Stimulated activated naive CD4-positive, alpha-beta T cell treated with Interleukin-2 at 50 U/mL for 16 hours (primary cell): ENCODE measurements around the gene CHRNA7.
"Not testable (repeated sequence)": the region's sequence is repeated elsewhere in the genome, so short reads cannot be mapped to it uniquely, and the experiment has no call there.

Source experiments
- DNase-seq: peaks from one replicate; lab custom pipeline; 2025; lab: John Stamatoyannopoulos, UW

Gene CHRNA7

GRCh38 chr15:32193780-32194179 is 163.5 kb downstream of the CHRNA7 start:
- not testable (repeated sequence) for DNase-seq

GRCh38 chr15:32196206-32196605 is 165.9 kb downstream of the CHRNA7 start:
- DNase-seq = not testable (repeated sequence)

GRCh38 chr15:32198938-32199337 is 168.6 kb downstream of the CHRNA7 start:
- not testable (repeated sequence) for DNase-seq

- DNase-seq = not testable (repeated sequence)
These were observed 178.8 kb downstream of the CHRNA7 start for GRCh38 chr15:32209081-32209480.

- no peak for DNase-seq
These were observed 188.4 kb downstream of the CHRNA7 start for GRCh38 chr15:32218666-32219065.
